Keratinocyte (primary cell): Measurements from ENCODE around the gene PCDHGB5.

Source experiments
- CTCF ChIP-seq, 3 experiments: IDR thresholded peaks in 1 of 3; conservative IDR thresholded peaks in 1 of 3; optimal IDR thresholded peaks in 1 of 3; 2 replicates in 2 of 3; 3 replicates in 1 of 3; pipeline versions ENCODE3 to v1.5.1; 2011; ENCODE audit warnings: low read length in 3 of 3, mild to moderate bottlenecking in 3 of 3, moderate library complexity in 2 of 3, control low read depth in 1 of 3, inconsistent platforms in 1 of 3; ENCODE audit not compliant: insufficient read depth in 2 of 3; ENCODE audit errors: extremely low read depth in 1 of 3
- EZH2 ChIP-seq: IDR thresholded peaks from one replicate; pipeline ENCODE4 v1.6.1; 2012; ENCODE audit warnings: inconsistent platforms, mild to moderate bottlenecking, low read length, moderate library complexity

GRCh38 chr5:141356133-141356532, 41.6 kb upstream of the PCDHGB5 start:
- TF ChIP-seq CTCF (optimal IDR thresholded peaks at IDR 0.05 in 1 of 3, IDR thresholded peaks at IDR 0.05 in 1 of 3, conservative IDR thresholded peaks at IDR 0.05 in 1 of 3; ENCODE audit: extremely low read depth in 1 of 3, insufficient read depth in 2 of 3, low read length in 3 of 3) = no peak
- TF ChIP-seq EZH2 = no peak
